Activated T-cell treated with anti-CD3 and anti-CD28 coated beads, Interleukin-2, amount 50 U/mL, for 4 hours (primary cell): ENCODE measurements around the gene SKAP1. TPM values are rescaled to one million over a fixed set of nuclear protein-coding genes. Genes with fewer than 3 reads are reported as not detected.
"Not testable (repeated sequence)": the region's sequence is repeated elsewhere in the genome, so short reads cannot be mapped to it uniquely, and the experiment has no call there.

Experiments
- ATAC-seq, 2 donors: fragments of 200-7000 bp; cut with Tn5 transposase; one replicate each; pipeline ENCODE4 v1.10.0; 2021
- DNase-seq: peaks from one replicate; pipeline ENCODE4 v3.0.0-alpha.2; 2020
- H3K27me3 Mint-ChIP-seq: one replicate; pipeline ENCODE4 v1.8.0; 2021; ENCODE audit warnings: low read depth, mixed read lengths
- H3K36me3 Mint-ChIP-seq: one replicate; pipeline ENCODE4 v1.8.0; 2022; ENCODE audit warnings: mixed read lengths; ENCODE audit not compliant: insufficient read depth
- H3K4me1 Mint-ChIP-seq: one replicate; pipeline ENCODE4 v1.8.0; 2021; ENCODE audit warnings: low read depth, mixed read lengths
- H3K4me3 Mint-ChIP-seq: one replicate; pipeline ENCODE4 v1.8.0; 2021; ENCODE audit warnings: mild to moderate bottlenecking, moderate library complexity, mixed read lengths
- H3K9me3 Mint-ChIP-seq: one replicate; pipeline ENCODE4 v1.8.0; 2021; ENCODE audit warnings: mixed read lengths
- total RNA-seq, 3 donors: library from RNA; stranded (reverse); gene quantifications; one replicate each; pipeline ENCODE4 v1.2.1, GENCODE V29; 2021

The SKAP1 gene
- total RNA-seq, 3 donors from 2014 or later, result 25.8 to 33.9 (median 28.7) TPM

- H3K4me1 Mint-ChIP-seq, result peaks cover 7% of the 10 kb centered on the region
- DNase-seq (no peak), ATAC-seq (no peak)
- no peaks in the 10 kb centered on the region for H3K27me3 Mint-ChIP-seq
- no peaks in the 10 kb centered on the region for H3K9me3 Mint-ChIP-seq
- H3K36me3 Mint-ChIP-seq, result peaks cover 10% of the 10 kb centered on the region
- no peak overlapping the region for H3K4me3 Mint-ChIP-seq
Observed at GRCh38 chr17:48229936-48230335, 200.1 kb downstream of the SKAP1 start.

- no peak for ATAC-seq
- peaks cover 8% of the 10 kb centered on the region for H3K36me3 Mint-ChIP-seq
- peaks cover 16% of the 10 kb centered on the region for H3K4me1 Mint-ChIP-seq
- no peaks in the 10 kb centered on the region for H3K9me3 Mint-ChIP-seq
- no peaks in the 10 kb centered on the region for H3K27me3 Mint-ChIP-seq
- H3K4me3 Mint-ChIP-seq, result no peak overlapping the region
- DNase-seq, result no peak
Observed at GRCh38 chr17:48228720-48229119, 201.3 kb downstream of the SKAP1 start.

GRCh38 chr17:48225725-48226567 is 204.1 kb downstream of the SKAP1 start:
- DNase-seq (no peak), ATAC-seq (no peak)
- peaks cover 2% of the 10 kb centered on the region for H3K36me3 Mint-ChIP-seq
- no peak overlapping the region for H3K4me3 Mint-ChIP-seq
- no peaks in the 10 kb centered on the region for H3K9me3 Mint-ChIP-seq
- peaks cover 16% of the 10 kb centered on the region for H3K4me1 Mint-ChIP-seq
- no peaks in the 10 kb centered on the region for H3K27me3 Mint-ChIP-seq

- no peaks in the 10 kb centered on the region for H3K27me3 Mint-ChIP-seq
- DNase-seq, result no peak
- peaks cover 17% of the 10 kb centered on the region for H3K4me1 Mint-ChIP-seq
- no peaks in the 10 kb centered on the region for H3K9me3 Mint-ChIP-seq
- H3K4me3 Mint-ChIP-seq, result no peak overlapping the region
- ATAC-seq, result no peak
- no peaks in the 10 kb centered on the region for H3K36me3 Mint-ChIP-seq
Observed at GRCh38 chr17:48223945-48224344, 206.1 kb downstream of the SKAP1 start.

GRCh38 chr17:48219617-48220016 is 210.4 kb downstream of the SKAP1 start:
- Mint-ChIP-seq H3K27me3 (no peaks in the 10 kb centered on the region), H3K4me3 (no peak overlapping the region), H3K36me3 (peaks cover 6% of the 10 kb centered on the region), H3K9me3 (no peaks in the 10 kb centered on the region), H3K4me1 (peaks cover 10% of the 10 kb centered on the region)
- ATAC-seq (no peak), DNase-seq (no peak)

- Mint-ChIP-seq H3K9me3 (no peaks in the 10 kb centered on the region), H3K27me3 (no peaks in the 10 kb centered on the region), H3K4me3 (no peak overlapping the region), H3K4me1 (peaks cover 4% of the 10 kb centered on the region), H3K36me3 (peaks cover 9% of the 10 kb centered on the region)
- DNase-seq (no peak), ATAC-seq (no peak)
Observed at GRCh38 chr17:48215583-48216139, 214.4 kb downstream of the SKAP1 start.

- Mint-ChIP-seq H3K27me3 (no peaks in the 10 kb centered on the region), H3K9me3 (no peaks in the 10 kb centered on the region), H3K4me1 (peaks cover 3% of the 10 kb centered on the region), H3K36me3 (peaks cover 11% of the 10 kb centered on the region), H3K4me3 (no peak overlapping the region)
- no peak for DNase-seq
- ATAC-seq, result no peak
Observed at GRCh38 chr17:48213797-48214196, 216.2 kb downstream of the SKAP1 start.

- DNase-seq, result no peak
- peaks cover 3% of the 10 kb centered on the region for H3K4me1 Mint-ChIP-seq
- H3K36me3 Mint-ChIP-seq, result peaks cover 9% of the 10 kb centered on the region
- H3K4me3 Mint-ChIP-seq, result no peak overlapping the region
- H3K9me3 Mint-ChIP-seq, result no peaks in the 10 kb centered on the region
- H3K27me3 Mint-ChIP-seq, result no peaks in the 10 kb centered on the region
- ATAC-seq, result no peak
Observed at GRCh38 chr17:48211787-48212186, 218.2 kb downstream of the SKAP1 start.

GRCh38 chr17:48211011-48211410 is 219.0 kb downstream of the SKAP1 start:
- peaks cover 3% of the 10 kb centered on the region for H3K4me1 Mint-ChIP-seq
- no peaks in the 10 kb centered on the region for H3K27me3 Mint-ChIP-seq
- no peaks in the 10 kb centered on the region for H3K9me3 Mint-ChIP-seq
- H3K4me3 Mint-ChIP-seq, result no peak overlapping the region
- ATAC-seq (no peak), DNase-seq (no peak)
- peaks cover 8% of the 10 kb centered on the region for H3K36me3 Mint-ChIP-seq

GRCh38 chr17:48209973-48210372 is 220.0 kb downstream of the SKAP1 start:
- no peak overlapping the region for H3K4me3 Mint-ChIP-seq
- no peaks in the 10 kb centered on the region for H3K27me3 Mint-ChIP-seq
- peaks cover 7% of the 10 kb centered on the region for H3K4me1 Mint-ChIP-seq
- ATAC-seq (no peak), DNase-seq (no peak)
- H3K9me3 Mint-ChIP-seq, result no peaks in the 10 kb centered on the region
- H3K36me3 Mint-ChIP-seq, result peaks cover 10% of the 10 kb centered on the region

GRCh38 chr17:48207776-48208544 is 222.1 kb downstream of the SKAP1 start:
- Mint-ChIP-seq H3K4me1 (peaks cover 7% of the 10 kb centered on the region), H3K27me3 (no peaks in the 10 kb centered on the region), H3K36me3 (peaks cover 9% of the 10 kb centered on the region), H3K4me3 (no peak overlapping the region), H3K9me3 (no peaks in the 10 kb centered on the region)
- DNase-seq, result no peak
- ATAC-seq, result no peak

GRCh38 chr17:48207036-48207435 is 223.0 kb downstream of the SKAP1 start:
- not testable (repeated sequence) for H3K27me3 Mint-ChIP-seq, DNase-seq, H3K9me3 Mint-ChIP-seq, ATAC-seq, H3K36me3 Mint-ChIP-seq, H3K4me1 Mint-ChIP-seq, H3K4me3 Mint-ChIP-seq

GRCh38 chr17:48202959-48203358 is 227.1 kb downstream of the SKAP1 start:
- H3K4me1 Mint-ChIP-seq, result peaks cover 18% of the 10 kb centered on the region
- DNase-seq, result no peak
- H3K9me3 Mint-ChIP-seq, result no peaks in the 10 kb centered on the region
- H3K36me3 Mint-ChIP-seq, result peaks cover 22% of the 10 kb centered on the region
- H3K27me3 Mint-ChIP-seq, result no peaks in the 10 kb centered on the region
- ATAC-seq, result no peak
- no peak overlapping the region for H3K4me3 Mint-ChIP-seq

- Mint-ChIP-seq H3K36me3 (peaks cover 29% of the 10 kb centered on the region), H3K9me3 (no peaks in the 10 kb centered on the region), H3K4me1 (peaks cover 40% of the 10 kb centered on the region), H3K27me3 (no peaks in the 10 kb centered on the region), H3K4me3 (no peak overlapping the region)
- no peak for DNase-seq
- ATAC-seq, result no peak
Observed at GRCh38 chr17:48198950-48199541, 231.0 kb downstream of the SKAP1 start.
